Central memory CD4-positive, alpha-beta T cell (primary cell): ENCODE data around the gene IQCH.

Experiments
- DNase-seq: peaks from one replicate; pipeline ENCODE4 v3.0.0; 2022

IQCH gene

DNA sequence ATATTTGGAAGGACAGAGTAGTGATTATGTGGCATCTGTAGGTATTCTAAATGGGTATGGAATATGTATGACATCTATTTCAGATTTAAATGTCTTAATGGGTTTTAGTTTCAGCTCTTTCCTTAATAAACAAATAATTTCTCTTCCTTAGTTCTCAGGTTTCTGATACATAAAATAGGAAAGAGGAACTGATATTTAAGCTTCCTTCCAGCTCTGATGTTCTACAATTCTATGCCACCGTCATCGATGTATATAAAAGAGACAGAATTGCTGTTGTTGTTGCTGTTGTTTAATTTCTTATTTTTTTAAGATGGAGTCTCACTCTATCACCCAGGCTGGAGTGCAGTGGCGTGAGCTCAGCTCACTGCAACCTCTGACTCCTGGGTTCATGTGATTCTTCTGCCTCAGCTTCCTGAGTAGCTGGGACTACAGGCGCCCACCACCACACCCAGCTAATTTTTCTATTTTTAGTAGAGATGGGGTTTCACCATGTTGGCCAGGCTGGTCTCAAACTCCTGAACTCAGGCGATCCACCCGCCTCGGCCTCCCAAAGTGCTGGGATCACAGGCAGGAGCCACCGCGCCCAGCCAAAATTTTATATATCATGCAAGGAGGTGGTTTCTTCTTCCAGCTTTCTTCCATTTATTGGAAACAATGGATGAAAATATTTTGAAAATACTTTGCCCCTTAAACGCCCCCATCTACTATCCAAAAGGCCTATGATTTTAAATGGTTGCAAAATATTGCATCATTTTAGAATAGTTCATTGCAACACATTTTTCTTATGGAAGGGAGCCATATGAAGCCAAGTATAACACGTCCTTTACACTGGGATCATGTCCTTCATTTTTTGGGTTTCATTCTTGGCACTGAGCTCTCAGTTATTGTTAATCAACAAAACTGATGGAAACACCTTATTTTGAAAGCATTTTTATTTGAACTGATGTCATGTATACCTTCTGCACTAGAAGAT, 252.5 kb downstream of the IQCH start:
- DNase-seq, result no peak

GRCh38 chr15:67508407-67508806, 253.8 kb downstream of the IQCH start:
- DNase-seq, result no peak

- no peak for DNase-seq
These were observed 255.3 kb downstream of the IQCH start for GRCh38 chr15:67509918-67510317.

DNA sequence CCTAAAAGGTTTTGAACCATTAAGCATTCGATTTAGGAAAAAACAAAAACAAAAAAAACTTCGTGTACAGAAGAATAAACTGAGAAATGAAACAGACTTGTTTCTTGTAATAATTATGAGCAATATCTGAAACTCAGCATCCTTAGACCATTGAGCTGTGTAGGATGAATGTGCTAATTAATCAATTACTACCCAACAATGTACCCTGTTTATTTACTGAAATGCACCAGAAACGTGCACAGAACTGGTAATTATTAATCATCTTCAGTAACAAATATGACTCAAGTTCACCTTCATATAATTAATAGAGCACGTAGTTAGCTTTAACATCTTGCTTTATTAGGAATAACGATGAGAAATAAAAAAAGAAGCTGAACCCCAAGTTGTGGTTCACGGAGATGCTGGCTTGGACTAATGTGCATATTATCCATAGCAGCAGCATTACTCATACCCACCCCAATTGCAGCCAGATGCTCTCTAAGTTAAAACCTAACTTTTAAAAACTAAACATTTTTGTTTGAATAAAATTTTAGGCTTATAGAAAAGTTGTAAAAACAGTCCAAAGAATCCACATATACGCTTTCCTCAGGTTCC, 256.1 kb downstream of the IQCH start:
- DNase-seq, result no peak

GRCh38 chr15:67511606-67512005, 257.0 kb downstream of the IQCH start:
- no peak for DNase-seq

DNA sequence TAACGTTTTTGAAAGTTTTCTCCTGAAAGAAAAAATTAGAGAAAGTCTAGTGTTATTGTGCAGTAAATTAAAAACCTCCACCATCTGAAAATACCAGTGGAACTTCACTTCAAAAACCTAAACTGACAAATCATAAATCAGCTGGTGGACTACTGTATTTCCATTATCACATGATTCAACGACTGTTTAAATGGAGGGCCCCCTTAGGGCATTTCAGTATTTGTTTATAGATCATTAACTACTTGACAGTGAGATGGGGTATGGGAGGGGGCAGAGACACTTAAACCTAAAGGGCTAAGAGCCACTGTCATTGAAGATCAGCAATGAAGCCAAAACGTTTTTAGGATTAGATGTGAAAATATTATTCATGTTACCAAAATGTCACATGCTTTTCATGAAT, 257.6 kb downstream of the IQCH start:
- DNase-seq, result no peak

GRCh38 chr15:67512933-67513714, 258.5 kb downstream of the IQCH start:
- DNase-seq, result no peak

- no peak for DNase-seq
These were observed 260.5 kb downstream of the IQCH start for GRCh38 chr15:67515090-67515489.

GRCh38 chr15:67515557-67515956, 261.0 kb downstream of the IQCH start:
- no peak for DNase-seq

DNA sequence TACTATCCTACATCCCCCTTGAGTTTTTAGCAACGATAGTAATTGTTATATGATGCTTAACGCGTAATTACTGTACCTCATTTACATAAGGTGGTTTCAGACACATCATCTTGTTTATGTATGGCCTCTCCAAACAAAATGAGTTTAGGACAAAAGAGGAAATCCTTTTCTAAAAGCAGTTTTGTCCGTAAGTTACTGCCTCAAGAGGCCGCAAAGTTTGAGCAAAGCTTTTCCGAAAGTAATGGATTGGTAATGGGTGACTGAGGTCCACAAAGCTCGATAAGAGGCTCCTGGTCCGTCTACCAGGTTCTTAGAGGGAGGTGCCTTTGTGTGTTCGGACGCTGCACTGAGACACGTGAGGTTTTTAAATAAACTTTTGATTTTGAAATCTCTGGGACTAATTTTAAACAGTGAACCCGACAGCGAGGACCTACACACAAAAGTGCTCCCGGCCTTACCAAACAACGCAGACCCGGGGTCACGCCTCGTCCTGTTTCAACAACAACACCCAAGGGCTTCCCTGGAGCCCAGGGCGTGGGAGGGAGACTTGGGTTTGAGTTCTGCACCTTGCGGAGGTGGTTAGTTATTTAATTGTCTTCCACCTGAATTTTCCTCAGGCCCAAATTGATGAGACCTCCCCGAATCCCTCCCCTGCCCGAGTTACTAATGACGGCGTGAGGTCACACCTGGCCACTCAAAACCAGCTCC, 265.9 kb downstream of the IQCH start:
- DNase-seq, result no peak

DNA sequence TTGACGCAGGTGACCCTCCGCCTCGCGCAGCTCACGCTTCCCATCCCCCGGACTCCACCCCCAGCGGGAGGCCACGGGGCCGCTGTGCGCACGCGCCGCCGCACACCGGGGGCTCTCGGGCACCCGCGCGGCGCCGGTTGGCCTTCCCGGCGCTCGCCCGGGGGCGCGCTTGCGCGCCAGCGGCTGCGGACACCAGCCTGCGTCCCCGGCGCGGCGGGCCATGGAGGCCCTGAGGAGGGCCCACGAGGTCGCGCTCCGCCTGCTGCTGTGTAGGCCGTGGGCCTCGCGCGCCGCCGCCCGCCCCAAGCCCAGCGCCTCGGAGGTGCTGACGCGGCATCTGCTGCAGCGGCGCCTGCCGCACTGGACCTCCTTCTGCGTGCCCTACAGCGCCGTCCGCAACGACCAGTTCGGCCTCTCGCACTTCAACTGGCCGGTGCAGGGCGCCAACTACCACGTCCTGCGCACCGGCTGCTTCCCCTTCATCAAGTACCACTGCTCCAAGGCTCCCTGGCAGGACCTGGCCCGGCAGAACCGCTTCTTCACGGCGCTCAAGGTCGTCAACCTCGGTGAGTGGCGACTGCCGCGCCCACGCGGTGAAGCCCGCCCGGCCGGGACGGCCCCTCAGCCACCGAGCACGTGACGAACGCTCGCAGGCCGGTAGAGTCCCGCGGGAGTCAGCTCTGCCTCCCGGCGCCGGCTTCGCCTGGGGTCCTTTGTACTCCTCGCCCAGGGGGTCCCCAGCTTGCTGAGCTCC, 266.6 kb downstream of the IQCH start, which contains the start of gene C15orf61:
Gene C15orf61, plus strand, starts transcription at position 103 of the 754 bp plus-strand sequence. Its CDS starts 118 bp downstream, at position 221.
- peak; percentile 86 for DNase-seq

DNA sequence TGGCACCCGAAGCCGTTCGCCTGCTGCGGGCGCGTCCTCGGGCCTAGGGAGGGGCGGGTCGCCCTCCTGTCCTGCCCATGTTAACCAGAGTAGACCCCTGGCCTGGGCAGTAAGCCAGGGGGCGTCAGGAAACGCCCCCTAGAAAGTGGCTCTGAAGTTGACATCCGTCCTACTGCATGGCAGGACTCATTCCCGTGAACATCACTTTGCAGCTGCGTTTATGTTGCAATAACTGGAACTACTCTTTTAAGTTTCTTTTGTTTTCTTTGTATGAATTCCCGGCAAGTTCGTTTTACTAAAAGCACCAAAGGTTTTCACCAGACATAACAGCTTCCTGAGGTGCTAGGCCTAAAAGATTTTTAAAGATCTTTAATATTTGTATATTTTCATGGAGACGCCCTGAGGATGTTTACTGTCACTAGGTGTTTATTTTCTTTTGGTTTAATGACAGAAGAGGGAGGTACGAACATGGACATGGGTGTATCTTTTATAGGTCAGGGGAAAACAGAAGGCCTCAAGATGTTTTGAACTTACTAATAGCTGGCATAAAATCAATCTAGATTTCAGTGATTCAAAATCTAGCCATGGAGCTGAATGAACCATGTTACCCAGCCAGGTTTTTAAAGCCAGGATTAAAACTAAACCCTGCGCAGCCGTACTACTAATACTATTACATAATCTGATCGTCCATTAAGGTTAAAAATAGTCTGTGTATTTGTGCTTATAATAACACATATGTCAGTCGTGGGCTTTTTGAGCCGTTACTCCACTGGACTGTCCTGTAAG, 267.4 kb downstream of the IQCH start:
- no peak for DNase-seq

GRCh38 chr15:67523330-67523729, 268.7 kb downstream of the IQCH start:
- no peak for DNase-seq

DNA sequence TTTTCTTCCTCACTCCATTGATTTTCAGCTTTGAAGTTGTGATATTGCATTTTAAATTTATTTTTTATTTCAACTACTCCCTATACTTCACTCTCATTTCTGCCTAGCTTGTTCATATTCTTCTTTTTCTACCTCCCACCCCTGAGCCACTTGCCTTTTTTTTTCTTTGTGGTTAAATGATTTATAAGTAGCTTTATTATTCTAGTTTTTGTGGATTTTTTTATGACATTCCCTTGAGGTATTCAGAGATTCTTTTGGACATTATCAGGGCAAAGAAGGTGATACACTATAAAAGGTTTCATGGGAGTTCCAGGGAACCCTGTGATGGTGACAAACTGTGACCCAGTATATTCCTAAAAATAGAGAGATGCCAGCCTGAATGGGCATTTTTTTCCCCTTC, 269.6 kb downstream of the IQCH start:
- no peak for DNase-seq

GRCh38 chr15:67528513-67528912, 273.9 kb downstream of the IQCH start:
- no peak for DNase-seq

DNA sequence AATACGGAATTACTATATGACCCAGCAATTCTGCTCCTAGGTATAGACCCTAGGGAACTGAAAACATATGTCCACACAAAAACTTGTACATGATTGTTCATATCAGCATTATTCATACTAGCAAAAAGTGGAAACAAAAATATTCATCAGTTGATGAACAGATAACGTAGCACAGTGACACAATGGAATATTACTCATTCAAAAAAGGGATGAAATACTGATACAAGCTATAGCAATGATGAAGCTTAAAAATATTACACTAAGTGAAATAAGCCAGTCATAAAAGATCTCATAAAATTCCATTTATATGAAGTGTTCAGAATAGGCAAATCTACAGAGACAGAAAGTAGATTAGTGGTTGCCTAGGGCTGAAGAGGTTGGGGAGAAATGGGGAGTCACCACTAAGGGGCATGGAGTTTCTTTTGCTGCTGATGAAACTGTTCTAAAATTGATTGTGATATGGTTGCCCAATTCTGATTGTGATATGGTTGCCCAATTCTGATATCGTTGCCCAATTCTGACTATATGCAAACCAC, 276.9 kb downstream of the IQCH start:
- DNase-seq, result no peak

DNA sequence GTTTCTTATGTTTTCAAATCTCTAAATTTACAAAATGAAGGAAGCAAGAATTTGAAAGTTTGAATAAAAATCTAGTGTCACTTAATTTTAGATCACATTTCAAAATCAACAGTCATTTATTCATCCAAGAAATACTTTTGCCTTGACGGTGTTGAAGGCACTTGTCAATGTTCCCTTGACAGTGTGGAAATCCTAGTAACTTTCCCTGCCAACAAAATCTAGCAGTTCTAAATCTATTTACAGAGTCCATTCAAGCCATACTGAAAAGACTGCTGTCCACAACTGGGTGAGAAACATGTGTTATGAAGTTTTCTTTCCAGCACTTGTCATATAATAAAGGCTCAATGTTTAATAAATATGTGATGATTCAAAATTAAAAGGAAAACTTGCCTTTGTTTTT, 279.3 kb downstream of the IQCH start:
- DNase-seq, result no peak

GRCh38 chr15:67534360-67534759, 279.8 kb downstream of the IQCH start:
- DNase-seq, result no peak

DNA sequence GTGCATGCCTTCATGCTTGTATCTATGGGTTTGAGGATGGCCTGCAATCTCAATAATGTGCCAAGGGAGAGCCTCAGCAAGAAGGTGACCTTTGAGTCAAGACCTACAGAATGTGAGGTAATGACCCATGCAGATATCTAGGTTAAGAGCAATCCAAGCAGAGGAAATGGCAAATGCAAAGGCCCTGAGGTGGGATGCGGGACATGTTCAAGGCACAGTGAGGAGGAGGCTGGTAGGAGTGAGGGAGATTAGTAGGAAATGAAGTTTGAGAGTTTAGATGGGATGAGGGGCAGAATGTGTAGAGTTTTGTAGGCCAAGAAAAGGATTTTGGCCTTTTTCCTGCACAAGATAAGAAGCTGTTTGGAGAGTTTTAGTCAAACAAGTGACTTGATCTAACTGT, 283.2 kb downstream of the IQCH start:
- no peak for DNase-seq

GRCh38 chr15:67542420-67543347, 288.1 kb downstream of the IQCH start, which contains the start of gene MAP2K5:
Gene MAP2K5 (plus strand): TSS chr15:67542703. CDS start chr15:67543336, 633 bp downstream.
- peak; percentile 80 for DNase-seq
